Cortex of kidney (tissue), 1 donor: ENCODE results near the gene CARD11.

Experiments
- DNase-seq: peaks from one replicate; lab custom pipeline; 2025; lab: John Stamatoyannopoulos, UW

CARD11 gene

GRCh38 chr7:2939193-2939885 lies 104.3 kb downstream of the CARD11 start:
- no peak for DNase-seq

- no peak for DNase-seq
These were observed 105.0 kb downstream of the CARD11 start for GRCh38 chr7:2938514-2939192.

GRCh38 chr7:2937701-2938513 lies 105.8 kb downstream of the CARD11 start:
- DNase-seq = no peak

- no peak for DNase-seq
These were observed 106.6 kb downstream of the CARD11 start for GRCh38 chr7:2936891-2937580.

GRCh38 chr7:2936301-2936700 lies 107.4 kb downstream of the CARD11 start:
- no peak for DNase-seq

- no peak for DNase-seq
These were observed 108.5 kb downstream of the CARD11 start for GRCh38 chr7:2934984-2935740.

- DNase-seq = no peak
These were observed 109.4 kb downstream of the CARD11 start for GRCh38 chr7:2934211-2934731.

- DNase-seq = no peak
These were observed 111.0 kb downstream of the CARD11 start for GRCh38 chr7:2932402-2933251.

GRCh38 chr7:2931034-2931415 lies 112.6 kb downstream of the CARD11 start:
- no peak for DNase-seq

- no peak for DNase-seq
These were observed 113.2 kb downstream of the CARD11 start for GRCh38 chr7:2930310-2931033.

GRCh38 chr7:2929321-2930201 lies 114.1 kb downstream of the CARD11 start:
- DNase-seq = no peak

- DNase-seq = no peak
These were observed 114.9 kb downstream of the CARD11 start for GRCh38 chr7:2928613-2929311.

GRCh38 chr7:2928256-2928612 lies 115.4 kb downstream of the CARD11 start:
- no peak for DNase-seq

- DNase-seq = no peak
These were observed 116.1 kb downstream of the CARD11 start for GRCh38 chr7:2927592-2927991.

- no peak for DNase-seq
These were observed 116.7 kb downstream of the CARD11 start for GRCh38 chr7:2926896-2927405.

- no peak for DNase-seq
These were observed 117.4 kb downstream of the CARD11 start for GRCh38 chr7:2926120-2926895.
